HG02938 (cell line): ENCODE data around the gene TCF19.

Experiments
- ATAC-seq: cut with Tn5 transposase; IDR thresholded peaks from one replicate; pipeline ENCODE4 v1.9.1; 2021; ENCODE audit warnings: mild to moderate bottlenecking, moderate library complexity; ENCODE audit not compliant: unreplicated experiment

The TCF19 gene

DNA sequence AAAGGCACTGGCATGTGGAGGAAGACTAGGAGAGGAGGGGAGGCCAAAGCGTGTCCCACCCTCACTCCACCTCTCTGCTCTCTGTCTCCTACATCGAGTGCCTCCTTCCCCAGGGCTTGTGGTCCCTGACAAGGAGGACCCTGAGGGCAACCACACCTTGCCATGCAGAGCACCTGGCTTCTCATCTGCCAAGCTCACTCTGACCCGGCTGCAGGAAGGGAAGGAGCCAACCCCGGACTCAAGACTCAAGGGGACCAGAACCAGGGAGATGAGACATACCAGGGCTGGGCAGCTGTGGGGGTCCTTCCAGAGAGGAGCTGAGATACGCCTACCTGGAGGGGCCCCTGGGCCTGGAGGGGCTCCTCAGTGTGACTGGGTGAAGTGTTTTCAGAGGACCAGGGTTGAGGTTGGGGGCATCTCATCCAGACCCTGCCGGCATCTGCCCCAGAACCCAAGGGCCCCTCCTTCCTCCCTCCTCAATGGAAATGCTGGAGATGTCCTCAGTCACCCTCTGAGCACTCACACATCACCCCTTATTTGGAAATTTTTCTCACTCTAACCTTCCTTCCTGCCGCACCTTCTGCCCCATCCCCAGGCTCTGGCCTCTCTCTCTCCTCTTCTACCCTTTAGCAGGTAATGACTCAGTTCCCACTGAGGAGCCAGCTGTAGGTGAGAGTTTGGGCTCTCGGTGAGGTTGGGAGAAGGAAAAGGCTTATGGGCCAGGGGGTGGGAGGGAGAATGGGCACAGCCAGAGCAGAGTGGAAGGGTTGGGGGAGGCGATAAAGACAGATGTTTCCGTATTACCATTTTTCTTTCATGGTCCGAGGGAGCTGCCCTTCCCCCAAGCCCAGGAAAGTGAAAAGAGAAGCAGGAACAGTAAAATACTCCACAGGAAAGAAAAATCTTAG lies 44.1 kb downstream of the TCF19 start:
- no peak for ATAC-seq

DNA sequence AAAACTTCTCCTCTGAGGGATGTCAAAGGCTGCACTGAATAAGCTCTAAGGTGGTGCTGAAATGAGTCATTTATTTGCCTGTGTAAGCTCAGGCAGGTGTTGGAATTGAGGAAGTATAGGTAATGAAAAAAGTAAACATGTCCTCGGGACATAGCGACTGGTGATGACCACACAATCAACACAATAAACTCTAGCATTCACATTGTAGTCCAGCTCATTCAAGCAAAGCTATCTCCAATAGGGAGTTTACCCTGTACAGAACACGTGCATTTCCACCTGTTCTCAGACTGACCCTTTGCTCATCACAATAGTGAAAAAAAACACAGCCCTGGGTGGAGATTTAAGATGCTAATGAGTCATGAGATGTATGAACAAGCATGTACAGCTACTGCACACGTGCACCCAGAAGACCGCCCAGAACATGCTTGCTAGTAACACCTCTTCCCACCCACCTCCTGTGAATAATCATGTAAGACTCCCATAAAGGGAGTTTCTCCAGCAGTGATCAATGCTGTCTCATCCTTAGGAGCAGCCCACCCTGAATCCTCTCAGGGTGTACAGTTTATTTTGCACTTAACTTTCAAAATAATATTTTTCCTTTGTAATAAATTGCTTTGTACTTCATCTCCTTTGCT lies 45.1 kb downstream of the TCF19 start:
- ATAC-seq, result peak; percentile 63

DNA sequence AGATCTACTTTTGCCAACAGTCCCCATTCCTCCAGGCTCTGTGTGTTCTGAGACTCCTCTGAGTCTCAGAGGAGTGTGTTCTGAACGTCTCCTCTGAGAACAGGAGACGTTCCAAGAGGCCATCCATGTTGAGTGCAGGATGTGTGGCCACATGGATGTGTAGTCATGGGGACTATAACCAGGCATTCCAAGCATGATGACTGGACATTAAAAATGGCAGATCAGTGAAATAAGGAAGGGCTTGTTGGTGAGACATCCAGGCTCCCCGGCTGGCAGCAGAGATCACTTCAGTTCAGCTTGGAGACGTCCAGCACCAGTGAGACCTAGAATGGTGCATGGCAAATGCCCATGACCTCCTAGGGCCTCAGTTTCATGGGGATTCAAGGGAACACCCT lies 46.4 kb downstream of the TCF19 start:
- ATAC-seq, result no peak

GRCh38 chr6:31205638-31206037 lies 47.2 kb downstream of the TCF19 start:
- ATAC-seq, result no peak

DNA sequence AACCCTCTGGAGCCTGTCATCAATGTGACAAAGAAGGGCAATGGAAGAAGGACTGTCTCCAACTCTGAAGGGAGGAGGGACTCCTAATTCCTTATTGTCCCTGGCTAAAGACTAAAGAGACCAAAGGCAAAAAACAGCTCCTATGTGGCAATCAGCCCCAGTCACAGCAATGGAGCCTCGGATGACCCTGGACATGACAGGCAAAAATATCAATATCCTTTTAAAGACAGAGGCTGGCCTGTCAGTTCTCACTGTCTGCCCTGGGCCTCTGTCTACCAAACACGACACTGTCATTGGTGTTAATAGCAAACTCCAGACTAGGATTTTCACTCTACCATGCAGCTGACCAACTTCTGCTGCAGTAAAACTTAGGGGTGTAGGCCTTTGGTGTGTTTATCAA lies 50.1 kb downstream of the TCF19 start:
- no peak for ATAC-seq

DNA sequence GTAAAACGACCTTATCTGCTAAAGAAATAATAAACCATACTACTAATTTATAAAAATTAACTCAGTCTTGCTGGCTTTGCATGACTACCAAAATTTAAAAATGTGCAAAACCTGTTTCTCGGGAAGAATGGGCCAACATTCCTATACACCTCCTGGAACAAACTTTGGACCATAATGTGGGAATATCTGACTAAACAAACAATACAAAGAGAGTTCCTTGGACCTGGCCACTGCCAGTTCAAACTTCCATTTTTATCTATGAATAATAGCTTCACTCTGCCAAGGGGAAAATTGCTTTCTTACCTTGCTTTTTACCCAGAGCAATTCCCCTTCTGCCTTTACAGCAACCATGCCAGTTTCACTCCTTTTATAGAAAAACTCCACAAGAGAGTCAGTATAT lies 50.7 kb downstream of the TCF19 start:
- no peak for ATAC-seq

- ATAC-seq, result no peak
Observed at GRCh38 chr6:31210123-31210522, 51.7 kb downstream of the TCF19 start.

GRCh38 chr6:31210741-31211532 lies 52.5 kb downstream of the TCF19 start:
- no peak for ATAC-seq
